Astrocyte (in vitro differentiated cells and primary cell): Measurements from ENCODE around the gene TAL2.
"Not testable (repeated sequence)": the region's sequence is repeated elsewhere in the genome, so short reads cannot be mapped to it uniquely, and the experiment has no call there.

Experiments used
- EZH2 ChIP-seq: IDR thresholded peaks from 2 replicates; pipeline ENCODE4 v1.6.1; 2012; ENCODE audit warnings: mild to moderate bottlenecking, low read length, inconsistent platforms; ENCODE audit not compliant: insufficient read depth
- TF ChIP-seq, protein P1 (sequence below): IDR thresholded peaks from 2 replicates; pipeline ENCODE4 v1.5.1; 2011; ENCODE audit warnings: low read depth, mild to moderate bottlenecking, inconsistent platforms, low read length, moderate library complexity; ENCODE audit not compliant: insufficient read depth

DNA sequence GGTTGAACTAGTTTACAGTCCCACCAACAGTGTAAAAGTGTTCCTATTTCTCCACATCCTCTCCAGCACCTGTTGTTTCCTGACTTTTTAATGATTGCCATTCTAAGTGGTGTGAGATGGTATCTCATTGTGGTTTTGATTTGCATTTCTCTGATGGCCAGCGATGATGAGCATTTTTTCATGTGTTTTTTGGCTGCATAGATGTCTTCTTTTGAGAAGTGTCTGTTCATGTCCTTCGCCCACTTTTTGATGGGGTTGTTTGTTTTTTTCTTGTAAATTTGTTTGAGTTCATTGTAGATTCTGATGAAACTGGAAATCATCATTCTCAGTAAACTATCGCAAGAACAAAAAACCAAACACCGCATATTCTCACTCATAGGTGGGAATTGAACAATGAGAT lies 41.4 kb downstream of the TAL2 start:
- TF ChIP-seq EZH2 = not testable (repeated sequence)
- TF ChIP-seq, protein P1, sequence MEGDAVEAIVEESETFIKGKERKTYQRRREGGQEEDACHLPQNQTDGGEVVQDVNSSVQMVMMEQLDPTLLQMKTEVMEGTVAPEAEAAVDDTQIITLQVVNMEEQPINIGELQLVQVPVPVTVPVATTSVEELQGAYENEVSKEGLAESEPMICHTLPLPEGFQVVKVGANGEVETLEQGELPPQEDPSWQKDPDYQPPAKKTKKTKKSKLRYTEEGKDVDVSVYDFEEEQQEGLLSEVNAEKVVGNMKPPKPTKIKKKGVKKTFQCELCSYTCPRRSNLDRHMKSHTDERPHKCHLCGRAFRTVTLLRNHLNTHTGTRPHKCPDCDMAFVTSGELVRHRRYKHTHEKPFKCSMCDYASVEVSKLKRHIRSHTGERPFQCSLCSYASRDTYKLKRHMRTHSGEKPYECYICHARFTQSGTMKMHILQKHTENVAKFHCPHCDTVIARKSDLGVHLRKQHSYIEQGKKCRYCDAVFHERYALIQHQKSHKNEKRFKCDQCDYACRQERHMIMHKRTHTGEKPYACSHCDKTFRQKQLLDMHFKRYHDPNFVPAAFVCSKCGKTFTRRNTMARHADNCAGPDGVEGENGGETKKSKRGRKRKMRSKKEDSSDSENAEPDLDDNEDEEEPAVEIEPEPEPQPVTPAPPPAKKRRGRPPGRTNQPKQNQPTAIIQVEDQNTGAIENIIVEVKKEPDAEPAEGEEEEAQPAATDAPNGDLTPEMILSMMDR = not testable (repeated sequence)
